Endothelial cell (in vitro differentiated cells): ENCODE results near the gene TENM4. TPM values are rescaled to one million over a fixed set of nuclear protein-coding genes. Genes with fewer than 3 reads are reported as not detected.

Source experiments
- DNase-seq: peaks from one replicate; pipeline ENCODE4 v3.0.0; 2021; ENCODE audit warnings: low spot score
- H3K27ac Mint-ChIP-seq: one replicate; pipeline ENCODE4 v1.8.0; 2021; ENCODE audit warnings: mixed read lengths, inconsistent platforms; ENCODE audit not compliant: unreplicated experiment
- H3K27me3 Mint-ChIP-seq: one replicate; pipeline ENCODE4 v1.8.0; 2021; ENCODE audit warnings: mild to moderate bottlenecking, moderate library complexity, mixed read lengths, inconsistent platforms; ENCODE audit not compliant: unreplicated experiment
- H3K36me3 Mint-ChIP-seq: one replicate; pipeline ENCODE4 v1.8.0; 2021; ENCODE audit warnings: mild to moderate bottlenecking, low read depth, mixed read lengths, inconsistent platforms; ENCODE audit not compliant: unreplicated experiment
- H3K4me1 Mint-ChIP-seq: one replicate; pipeline ENCODE4 v1.8.0; 2021; ENCODE audit warnings: mild to moderate bottlenecking, mixed read lengths, inconsistent platforms; ENCODE audit not compliant: unreplicated experiment
- H3K4me3 Mint-ChIP-seq: one replicate; pipeline ENCODE4 v1.8.0; 2021; ENCODE audit warnings: mild to moderate bottlenecking, mixed read lengths, inconsistent platforms; ENCODE audit not compliant: unreplicated experiment
- H3K9me3 Mint-ChIP-seq: one replicate; pipeline ENCODE4 v1.8.0; 2021; ENCODE audit warnings: mixed read lengths, inconsistent platforms; ENCODE audit not compliant: unreplicated experiment
- CTCF ChIP-seq: fragments of 200-600 bp; sonication (generic); IDR thresholded peaks from one replicate; pipeline ENCODE4 v1.5.0; 2021; ENCODE audit warnings: antibody characterized with exemption; ENCODE audit not compliant: unreplicated experiment
- total RNA-seq: library from RNA; stranded (reverse); fragmentation: NEBNext Ultra II Directional; extraction: Animal tissue kit (Norgen Biotek cat#: 25700); gene quantifications from one replicate; pipeline ENCODE4 v1.2.1, GENCODE V29; 2021; ENCODE audit not compliant: unreplicated experiment

TENM4 gene
- total RNA-seq, 1 donor from 2014 or later: 1.8 TPM

DNA sequence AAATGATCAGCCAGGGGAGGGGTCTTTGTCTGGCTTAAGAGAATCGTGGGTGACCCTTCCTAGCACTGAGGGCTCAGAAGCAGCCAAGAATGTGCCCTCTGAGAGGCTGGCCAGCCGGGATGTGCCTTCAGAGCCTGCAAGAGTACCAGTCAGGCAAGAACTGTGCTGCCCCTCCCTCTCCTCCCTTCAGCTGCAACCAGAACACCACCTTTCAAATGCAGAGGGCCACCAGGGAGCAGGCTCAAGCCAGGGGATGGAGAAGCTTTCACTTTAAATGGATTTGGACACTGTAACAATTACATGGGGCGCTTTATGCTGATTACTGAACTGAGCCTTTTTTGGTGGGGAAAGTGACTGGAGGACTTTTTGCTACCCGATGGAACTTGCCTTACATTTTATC, 44.9 kb upstream of the TENM4 start:
- no peaks in the 10 kb centered on the region for H3K36me3 Mint-ChIP-seq
- H3K27me3 Mint-ChIP-seq: peaks cover 3% of the 10 kb centered on the region
- no peak for TF ChIP-seq CTCF
- H3K27ac Mint-ChIP-seq: no peak overlapping the region
- no peak overlapping the region for H3K4me3 Mint-ChIP-seq
- DNase-seq: no peak
- H3K4me1 Mint-ChIP-seq: no peaks in the 10 kb centered on the region
- no peaks in the 10 kb centered on the region for H3K9me3 Mint-ChIP-seq

DNA sequence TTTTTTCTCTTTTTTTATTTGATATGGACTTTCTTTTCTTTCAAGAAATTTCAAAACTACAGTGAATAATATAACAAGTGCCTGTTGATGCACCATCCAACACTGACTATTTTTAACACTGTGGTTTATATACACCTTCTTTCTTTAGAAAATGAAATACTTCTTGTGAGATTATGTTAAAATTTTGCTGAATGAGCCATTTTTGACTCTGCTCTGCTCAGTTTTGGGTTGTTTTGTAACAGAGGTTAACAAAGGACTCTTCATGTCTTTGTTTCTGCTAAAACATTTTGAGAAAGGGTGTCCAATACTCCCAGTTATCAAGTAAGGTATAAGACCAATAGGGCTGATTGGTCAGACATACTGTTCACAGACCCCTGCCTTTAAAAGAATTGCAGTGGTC, 44.0 kb upstream of the TENM4 start:
- H3K36me3 Mint-ChIP-seq: no peaks in the 10 kb centered on the region
- DNase-seq: no peak
- no peaks in the 10 kb centered on the region for H3K9me3 Mint-ChIP-seq
- TF ChIP-seq CTCF: no peak
- H3K4me1 Mint-ChIP-seq: no peaks in the 10 kb centered on the region
- H3K27me3 Mint-ChIP-seq: peaks cover 3% of the 10 kb centered on the region
- no peak overlapping the region for H3K4me3 Mint-ChIP-seq
- H3K27ac Mint-ChIP-seq: no peak overlapping the region

DNA sequence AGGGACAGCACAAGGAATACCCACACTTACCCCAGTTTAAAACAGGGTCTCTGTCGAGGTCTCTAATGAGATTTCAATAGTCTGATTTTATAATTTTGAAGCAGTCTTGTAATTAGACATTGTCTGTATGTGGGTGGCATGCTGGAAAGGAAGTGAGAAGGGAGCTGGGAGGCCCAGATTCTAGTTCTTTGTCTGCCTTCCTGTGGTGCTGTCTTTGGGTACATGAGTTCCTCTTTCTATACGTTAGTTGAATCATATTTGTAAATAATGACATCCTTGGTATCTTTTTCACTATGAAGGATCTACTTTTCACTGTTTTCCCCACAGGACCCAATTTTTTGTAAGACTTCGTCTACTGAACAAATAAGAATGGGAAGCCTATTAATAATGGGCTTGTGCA, 42.0 kb upstream of the TENM4 start:
- H3K4me3 Mint-ChIP-seq: no peak overlapping the region

GRCh38 chr11:79481795-79482194, 41.0 kb upstream of the TENM4 start:
- no peak for DNase-seq
- no peak overlapping the region for H3K27ac Mint-ChIP-seq
- no peak for TF ChIP-seq CTCF
- H3K36me3 Mint-ChIP-seq: no peaks in the 10 kb centered on the region
- H3K4me1 Mint-ChIP-seq: no peaks in the 10 kb centered on the region
- H3K27me3 Mint-ChIP-seq: peaks cover 1% of the 10 kb centered on the region
- no peaks in the 10 kb centered on the region for H3K9me3 Mint-ChIP-seq
- H3K4me3 Mint-ChIP-seq: no peak overlapping the region

More for the DNA sequence above, 42.0 kb upstream of the TENM4 start:
- no peak for TF ChIP-seq CTCF
- Mint-ChIP-seq H3K9me3 (no peaks in the 10 kb centered on the region), H3K27ac (no peak overlapping the region), H3K36me3 (no peaks in the 10 kb centered on the region), H3K4me1 (no peaks in the 10 kb centered on the region), H3K27me3 (peaks cover 3% of the 10 kb centered on the region)
- DNase-seq: no peak

DNA sequence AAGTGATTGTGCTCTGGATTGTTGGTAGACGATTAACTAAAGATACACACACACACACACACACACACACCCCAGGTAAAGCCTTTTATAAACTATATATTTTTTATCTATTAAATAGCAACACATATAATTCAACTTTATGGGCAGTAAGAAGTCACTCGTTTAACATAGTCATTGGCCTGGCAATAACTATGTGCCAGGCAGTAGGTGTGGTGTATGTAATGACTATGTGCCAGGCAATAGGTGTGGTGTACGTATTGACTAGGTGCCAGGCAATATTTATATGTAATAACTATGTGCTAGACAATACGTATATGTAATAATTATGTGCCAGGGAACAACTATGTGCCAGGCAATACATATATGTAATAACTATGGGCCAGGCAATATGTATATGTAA, 40.0 kb upstream of the TENM4 start:
- Mint-ChIP-seq H3K4me1 (no peaks in the 10 kb centered on the region), H3K9me3 (no peaks in the 10 kb centered on the region), H3K4me3 (no peak overlapping the region), H3K27me3 (peaks cover 1% of the 10 kb centered on the region), H3K36me3 (no peaks in the 10 kb centered on the region), H3K27ac (no peak overlapping the region)
- TF ChIP-seq CTCF: no peak
- DNase-seq: no peak
